Body of pancreas (tissue), 4 donors: ENCODE data around the gene CR2.

Experiments used
- CTCF ChIP-seq, 7 experiments: fragments of 450-650 bp in 4 of 7; fragments of 200-600 bp in 3 of 7; sonication (generic) in 3 of 7; IDR thresholded peaks; one replicate each; pipeline ENCODE4 v1.5.1; 2016 to 2019; ENCODE audit warnings: antibody characterized with exemption in 7 of 7
- POLR2A ChIP-seq, 3 donors: fragments of 450-650 bp; IDR thresholded peaks; one replicate each; pipeline ENCODE4 v1.6.1; 2016; ENCODE audit warnings: antibody characterized with exemption in 3 of 3, mild to moderate bottlenecking in 2 of 3

- no peak for TF ChIP-seq CTCF (IDR thresholded peaks at IDR 0.05)
- no peak for TF ChIP-seq POLR2A (IDR thresholded peaks at IDR 0.05)
Observed at GRCh38 chr1:207407655-207408260, 46.4 kb upstream of the CR2 start.
